Astrocyte (in vitro differentiated cells and primary cell): Measurements from ENCODE around the gene LMO1. TPM values are rescaled to one million over a fixed set of nuclear protein-coding genes. Genes with fewer than 3 reads are reported as not detected.

Experiments used
- DNase-seq: peaks from one replicate; pipeline ENCODE4 v3.0.0-alpha.2; 2010; ENCODE audit warnings: low read depth
- FAIRE-seq: peaks from 2 replicates; lab custom pipeline; 2011; peaks lifted over from hg19 to GRCh38; lab: Jason Lieb, UNC
- H2AFZ ChIP-seq: 2 replicates; pipeline ENCODE4 v1.6.0; 2012; ENCODE audit warnings: low read depth, low read length, inconsistent platforms
- H3K27ac ChIP-seq: 2 replicates; pipeline ENCODE4 v1.5.1; 2011; ENCODE audit warnings: low read depth, low read length, inconsistent platforms
- H3K27me3 ChIP-seq: 2 replicates; pipeline ENCODE4 v1.6.0; 2011; ENCODE audit warnings: low read length, inconsistent platforms; ENCODE audit not compliant: insufficient read depth
- H3K36me3 ChIP-seq: 2 replicates; pipeline ENCODE4 v1.5.1; 2011; ENCODE audit warnings: low read length, inconsistent platforms; ENCODE audit not compliant: insufficient read depth
- H3K4me1 ChIP-seq: 2 replicates; pipeline ENCODE4 v1.5.1; 2011; ENCODE audit warnings: low read length, inconsistent platforms; ENCODE audit not compliant: insufficient read depth
- H3K4me2 ChIP-seq: 2 replicates; pipeline ENCODE4 v1.6.0; 2012; ENCODE audit warnings: low read length, inconsistent platforms
- H3K4me3 ChIP-seq: 2 replicates; pipeline ENCODE4 v1.5.1; 2011; ENCODE audit warnings: low read depth, mild to moderate bottlenecking, low read length, inconsistent platforms; ENCODE audit not compliant: insufficient read depth
- H3K79me2 ChIP-seq: 2 replicates; pipeline ENCODE4 v1.6.0; 2012; ENCODE audit warnings: mild to moderate bottlenecking, low read length, inconsistent platforms; ENCODE audit not compliant: insufficient read depth
- H3K9ac ChIP-seq: 2 replicates; pipeline ENCODE4 v1.6.0; 2012; ENCODE audit warnings: mild to moderate bottlenecking, low read length, inconsistent platforms
- H3K9me3 ChIP-seq: 2 replicates; pipeline ENCODE4 v1.5.1; 2012; ENCODE audit warnings: low read depth, mild to moderate bottlenecking, low read length, inconsistent platforms; ENCODE audit not compliant: insufficient read depth
- H4K20me1 ChIP-seq: 2 replicates; pipeline ENCODE4 v1.6.0; 2012; ENCODE audit warnings: low read length, inconsistent platforms; ENCODE audit not compliant: insufficient read depth
- H3K27ac Mint-ChIP-seq: one replicate; pipeline ENCODE4 v1.8.0; 2021; ENCODE audit warnings: mild to moderate bottlenecking, mixed read lengths; ENCODE audit not compliant: unreplicated experiment
- H3K27me3 Mint-ChIP-seq: one replicate; pipeline ENCODE4 v1.8.0; 2021; ENCODE audit warnings: low read depth, mixed read lengths; ENCODE audit not compliant: unreplicated experiment
- H3K36me3 Mint-ChIP-seq: one replicate; pipeline ENCODE4 v1.8.0; 2021; ENCODE audit warnings: low read depth, mixed read lengths; ENCODE audit not compliant: unreplicated experiment
- H3K4me1 Mint-ChIP-seq: one replicate; pipeline ENCODE4 v1.8.0; 2021; ENCODE audit warnings: low read depth, mixed read lengths; ENCODE audit not compliant: unreplicated experiment
- H3K4me3 Mint-ChIP-seq: one replicate; pipeline ENCODE4 v1.8.0; 2021; ENCODE audit warnings: mild to moderate bottlenecking, moderate library complexity, mixed read lengths; ENCODE audit not compliant: unreplicated experiment
- H3K9me3 Mint-ChIP-seq: one replicate; pipeline ENCODE4 v1.8.0; 2021; ENCODE audit warnings: mild to moderate bottlenecking, mixed read lengths; ENCODE audit not compliant: unreplicated experiment
- EZH2 ChIP-seq: IDR thresholded peaks from 2 replicates; pipeline ENCODE4 v1.6.1; 2012; ENCODE audit warnings: mild to moderate bottlenecking, low read length, inconsistent platforms; ENCODE audit not compliant: insufficient read depth
- total RNA-seq: library from RNA; stranded (reverse); gene quantifications from 2 replicates; pipeline ENCODE4 v1.2.1, GENCODE V29; 2021
- TF ChIP-seq, protein P1 (sequence below): IDR thresholded peaks from 2 replicates; pipeline ENCODE4 v1.5.1; 2011; ENCODE audit warnings: low read depth, mild to moderate bottlenecking, inconsistent platforms, low read length, moderate library complexity; ENCODE audit not compliant: insufficient read depth

Gene LMO1
- total RNA-seq, 1 donor from 2014 or later, result 1.5 TPM

DNA sequence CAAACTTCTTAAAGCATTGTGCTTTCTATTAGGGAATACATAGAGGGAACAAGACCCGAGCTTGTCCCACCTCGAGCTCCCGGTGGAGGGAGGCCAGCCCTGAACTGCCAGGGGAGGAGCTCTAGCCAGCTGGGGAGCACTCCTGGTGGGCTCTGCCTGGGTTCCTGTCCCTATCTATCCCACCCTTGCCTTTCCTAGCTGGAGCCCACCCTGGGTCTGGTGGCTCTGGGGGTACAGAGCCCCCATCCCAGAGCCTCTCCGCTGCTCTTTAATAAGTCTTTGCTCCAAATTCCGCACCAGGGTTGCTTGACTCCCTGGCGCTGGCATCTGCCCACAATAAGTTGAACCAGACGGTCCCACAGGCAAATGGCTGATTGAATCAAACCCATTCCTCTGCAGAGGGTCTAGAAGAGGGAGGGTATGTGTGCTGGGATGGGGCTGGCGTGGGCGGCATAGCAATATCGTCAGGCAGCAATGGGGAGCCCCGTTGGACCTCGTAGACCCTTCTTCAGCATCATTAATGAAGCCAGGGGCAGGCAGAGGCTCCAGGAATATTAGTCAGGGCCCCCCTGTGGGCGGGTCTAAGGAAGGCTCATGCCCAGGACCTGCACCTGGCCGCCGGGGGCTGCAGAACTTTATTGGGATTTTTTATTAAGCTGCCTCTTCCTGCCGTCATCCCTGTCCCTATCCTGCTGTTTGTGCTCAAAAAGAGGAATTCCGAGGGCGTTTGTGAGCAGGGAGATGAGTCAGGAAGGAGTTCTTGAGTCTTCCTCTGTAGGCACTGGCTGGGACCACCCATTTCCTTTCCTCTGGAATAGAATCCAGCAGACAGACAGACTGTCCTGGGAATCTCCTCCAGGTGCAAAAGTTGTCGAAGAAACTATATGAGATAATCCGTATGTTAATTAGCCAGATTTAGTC lies 56.3 kb downstream of the LMO1 start:
- DNase-seq (peak; percentile 41), FAIRE-seq (no peak)
- peak; percentile 42 for TF ChIP-seq EZH2
- TF ChIP-seq, protein P1, sequence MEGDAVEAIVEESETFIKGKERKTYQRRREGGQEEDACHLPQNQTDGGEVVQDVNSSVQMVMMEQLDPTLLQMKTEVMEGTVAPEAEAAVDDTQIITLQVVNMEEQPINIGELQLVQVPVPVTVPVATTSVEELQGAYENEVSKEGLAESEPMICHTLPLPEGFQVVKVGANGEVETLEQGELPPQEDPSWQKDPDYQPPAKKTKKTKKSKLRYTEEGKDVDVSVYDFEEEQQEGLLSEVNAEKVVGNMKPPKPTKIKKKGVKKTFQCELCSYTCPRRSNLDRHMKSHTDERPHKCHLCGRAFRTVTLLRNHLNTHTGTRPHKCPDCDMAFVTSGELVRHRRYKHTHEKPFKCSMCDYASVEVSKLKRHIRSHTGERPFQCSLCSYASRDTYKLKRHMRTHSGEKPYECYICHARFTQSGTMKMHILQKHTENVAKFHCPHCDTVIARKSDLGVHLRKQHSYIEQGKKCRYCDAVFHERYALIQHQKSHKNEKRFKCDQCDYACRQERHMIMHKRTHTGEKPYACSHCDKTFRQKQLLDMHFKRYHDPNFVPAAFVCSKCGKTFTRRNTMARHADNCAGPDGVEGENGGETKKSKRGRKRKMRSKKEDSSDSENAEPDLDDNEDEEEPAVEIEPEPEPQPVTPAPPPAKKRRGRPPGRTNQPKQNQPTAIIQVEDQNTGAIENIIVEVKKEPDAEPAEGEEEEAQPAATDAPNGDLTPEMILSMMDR, result no peak
- Histone ChIP-seq H2AFZ (peak overlapping the region; percentile 57), H3K36me3 (no peaks in the 10 kb centered on the region), H3K9me3 (no peaks in the 10 kb centered on the region), H3K9ac (no peak overlapping the region), H3K4me3 (no peak overlapping the region), H3K27ac (no peak overlapping the region), H4K20me1 (no peaks in the 10 kb centered on the region), H3K4me1 (peaks cover 15% of the 10 kb centered on the region), H3K79me2 (no peaks in the 10 kb centered on the region), H3K27me3 (no peaks in the 10 kb centered on the region), H3K4me2 (peak overlapping the region; percentile 70)
- Mint-ChIP-seq H3K27me3 (peaks cover 39% of the 10 kb centered on the region), H3K9me3 (peaks cover 2% of the 10 kb centered on the region), H3K27ac (no peak overlapping the region), H3K4me3 (peak overlapping the region; percentile 18), H3K4me1 (peaks cover 10% of the 10 kb centered on the region), H3K36me3 (no peaks in the 10 kb centered on the region)

DNA sequence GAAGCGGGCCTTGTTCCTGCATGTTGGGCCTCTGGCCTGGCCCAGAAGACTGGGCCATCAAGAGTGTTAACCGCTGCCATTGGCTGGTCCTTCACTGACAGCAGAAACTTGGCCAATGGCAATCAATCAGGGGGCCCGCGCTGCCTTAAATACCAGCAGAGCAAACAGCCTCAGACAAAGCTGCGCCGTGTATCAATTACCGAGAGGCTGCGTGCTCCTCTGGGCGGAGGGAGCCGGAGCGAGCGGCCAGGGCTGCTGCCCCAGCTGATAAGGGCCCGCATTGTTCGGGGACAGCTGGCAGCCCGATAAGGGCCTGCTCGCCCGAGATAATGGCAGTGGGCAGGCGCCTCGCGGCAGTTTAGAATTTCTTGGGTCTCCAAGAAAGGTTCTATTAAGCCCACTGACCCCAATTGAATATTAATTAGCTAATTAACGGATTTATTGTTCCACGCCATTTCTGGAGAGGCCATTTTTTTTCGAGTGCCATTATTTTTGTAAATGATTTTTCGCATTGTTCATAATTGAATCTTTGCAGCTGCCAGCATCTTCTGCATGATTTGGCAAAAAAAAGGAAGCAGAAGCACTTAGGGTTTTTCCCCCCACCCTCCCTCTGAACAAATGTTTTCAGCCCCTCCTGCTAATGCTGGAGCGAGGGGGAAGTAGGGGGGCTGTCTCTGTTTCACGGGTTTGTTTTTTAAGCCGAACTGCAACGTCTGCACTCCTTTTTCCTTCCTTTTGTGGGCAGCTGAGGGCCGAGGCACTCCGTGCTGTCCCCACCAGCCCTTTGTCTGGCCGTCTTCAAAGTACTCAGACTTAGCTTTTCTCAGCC lies 57.2 kb downstream of the LMO1 start:
- Histone ChIP-seq H3K27ac (no peak overlapping the region), H3K4me2 (peak overlapping the region; percentile 70), H3K79me2 (no peaks in the 10 kb centered on the region), H3K4me1 (peaks cover 15% of the 10 kb centered on the region), H3K9ac (no peak overlapping the region), H3K4me3 (no peak overlapping the region), H3K36me3 (no peaks in the 10 kb centered on the region), H2AFZ (peak overlapping the region; percentile 49), H4K20me1 (no peaks in the 10 kb centered on the region), H3K27me3 (no peaks in the 10 kb centered on the region), H3K9me3 (no peaks in the 10 kb centered on the region)
- no peak for TF ChIP-seq EZH2
- TF ChIP-seq, protein P1, result no peak
- DNase-seq (peak; percentile 20), FAIRE-seq (no peak)
- peaks cover 42% of the 10 kb centered on the region for H3K27me3 Mint-ChIP-seq
- no peak overlapping the region for H3K4me3 Mint-ChIP-seq
- no peaks in the 10 kb centered on the region for H3K36me3 Mint-ChIP-seq
- peaks cover 2% of the 10 kb centered on the region for H3K9me3 Mint-ChIP-seq
- H3K4me1 Mint-ChIP-seq, result peaks cover 10% of the 10 kb centered on the region
- H3K27ac Mint-ChIP-seq, result no peak overlapping the region
